PC-9 (cell line): ENCODE data around the gene SUGCT.

ENCODE experiments used
- EZH2 ChIP-seq: fragments of 200-600 bp; sonication (generic); IDR thresholded peaks from 2 replicates; pipeline ENCODE4 v1.8.0; 2017; ENCODE audit warnings: antibody characterized with exemption, low read depth
- TF ChIP-seq, protein P1 (sequence below): fragments of 200-600 bp; sonication (generic); conservative IDR thresholded peaks from 2 replicates; pipeline ENCODE4 v1.6.1; 2017; ENCODE audit warnings: mixed run types, antibody characterized with exemption, mild to moderate bottlenecking, moderate library complexity

DNA sequence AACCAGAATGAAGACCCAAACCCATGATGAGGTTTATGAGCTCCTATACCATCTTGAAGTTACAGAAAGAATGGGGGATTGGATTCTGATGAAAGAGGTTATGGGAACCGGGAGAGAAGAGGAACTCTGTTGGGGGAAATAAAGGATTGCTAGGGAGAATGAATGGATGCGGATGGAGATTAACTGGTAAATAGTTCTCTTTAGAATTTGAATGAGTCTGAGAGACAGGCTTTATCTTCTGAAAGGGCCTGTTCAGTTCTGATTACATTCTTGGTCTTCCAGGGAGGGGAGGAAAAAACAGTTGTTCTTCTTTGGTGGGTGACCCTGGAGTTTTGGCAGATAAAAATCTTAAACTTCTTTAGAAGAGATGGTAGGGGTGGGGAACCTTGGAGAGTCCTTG lies 13.9 kb downstream of the SUGCT start:
- no peak for TF ChIP-seq EZH2
- TF ChIP-seq, protein P1, sequence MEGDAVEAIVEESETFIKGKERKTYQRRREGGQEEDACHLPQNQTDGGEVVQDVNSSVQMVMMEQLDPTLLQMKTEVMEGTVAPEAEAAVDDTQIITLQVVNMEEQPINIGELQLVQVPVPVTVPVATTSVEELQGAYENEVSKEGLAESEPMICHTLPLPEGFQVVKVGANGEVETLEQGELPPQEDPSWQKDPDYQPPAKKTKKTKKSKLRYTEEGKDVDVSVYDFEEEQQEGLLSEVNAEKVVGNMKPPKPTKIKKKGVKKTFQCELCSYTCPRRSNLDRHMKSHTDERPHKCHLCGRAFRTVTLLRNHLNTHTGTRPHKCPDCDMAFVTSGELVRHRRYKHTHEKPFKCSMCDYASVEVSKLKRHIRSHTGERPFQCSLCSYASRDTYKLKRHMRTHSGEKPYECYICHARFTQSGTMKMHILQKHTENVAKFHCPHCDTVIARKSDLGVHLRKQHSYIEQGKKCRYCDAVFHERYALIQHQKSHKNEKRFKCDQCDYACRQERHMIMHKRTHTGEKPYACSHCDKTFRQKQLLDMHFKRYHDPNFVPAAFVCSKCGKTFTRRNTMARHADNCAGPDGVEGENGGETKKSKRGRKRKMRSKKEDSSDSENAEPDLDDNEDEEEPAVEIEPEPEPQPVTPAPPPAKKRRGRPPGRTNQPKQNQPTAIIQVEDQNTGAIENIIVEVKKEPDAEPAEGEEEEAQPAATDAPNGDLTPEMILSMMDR = no peak
